ENCODE data around the gene ZFR.
"Not testable (repeated sequence)": the region's sequence is repeated elsewhere in the genome, so short reads cannot be mapped to it uniquely, and the experiment has no call there.

The ZFR gene

DNA sequence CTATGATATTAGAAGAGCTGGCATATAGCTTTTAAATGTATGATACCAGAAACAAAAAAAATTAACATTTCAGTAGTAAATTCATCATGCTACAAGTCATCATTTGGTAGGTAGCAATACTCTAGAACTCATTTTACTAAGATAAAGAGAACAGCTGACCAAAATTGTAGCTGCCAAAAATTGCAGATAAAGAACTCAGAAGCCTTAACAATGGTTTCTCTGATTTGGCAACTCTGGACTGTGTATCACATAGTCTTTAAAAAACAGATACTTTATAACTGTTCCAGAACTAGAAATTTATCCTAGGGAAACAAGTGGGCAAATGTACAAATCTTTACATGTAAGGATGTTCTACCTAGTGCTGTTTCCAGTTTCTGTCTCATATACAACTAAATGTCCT is 33.9 kb downstream of the ZFR start:
- DNase-seq (ENCODE audit: low read depth, low spot score): no peak

- no peak for DNase-seq (ENCODE audit: low read depth, low spot score)
Measured at GRCh38 chr5:32406650-32407049, 37.9 kb downstream of the ZFR start.

DNA sequence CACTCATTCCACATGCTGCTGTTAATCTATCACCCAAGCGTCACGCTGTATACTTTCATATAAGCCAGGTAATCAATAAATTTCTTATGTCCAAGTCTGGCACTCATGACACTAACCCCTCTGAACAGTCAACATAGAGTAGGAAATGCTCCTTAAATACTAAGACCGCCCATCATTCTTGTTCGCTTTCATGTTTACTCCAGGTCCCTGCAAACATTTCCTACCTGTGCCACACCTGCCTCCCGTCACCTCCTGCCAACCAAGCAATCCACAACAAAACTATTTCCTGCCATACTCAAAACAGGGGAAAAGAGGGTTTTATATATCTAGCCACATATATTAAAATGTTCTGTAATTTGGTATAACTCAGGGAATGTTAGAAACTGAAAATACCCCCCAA is 39.0 kb downstream of the ZFR start:
- no peak for DNase-seq (ENCODE audit: low read depth, low spot score)

GRCh38 chr5:32403760-32404159 is 40.8 kb downstream of the ZFR start:
- DNase-seq (ENCODE audit: low read depth, low spot score): no peak

- DNase-seq (ENCODE audit: low read depth, low spot score): no peak
Measured at GRCh38 chr5:32400401-32400800, 44.1 kb downstream of the ZFR start.

GRCh38 chr5:32398754-32399153 is 45.8 kb downstream of the ZFR start:
- not testable (repeated sequence) for DNase-seq (ENCODE audit: low read depth, low spot score)

DNA sequence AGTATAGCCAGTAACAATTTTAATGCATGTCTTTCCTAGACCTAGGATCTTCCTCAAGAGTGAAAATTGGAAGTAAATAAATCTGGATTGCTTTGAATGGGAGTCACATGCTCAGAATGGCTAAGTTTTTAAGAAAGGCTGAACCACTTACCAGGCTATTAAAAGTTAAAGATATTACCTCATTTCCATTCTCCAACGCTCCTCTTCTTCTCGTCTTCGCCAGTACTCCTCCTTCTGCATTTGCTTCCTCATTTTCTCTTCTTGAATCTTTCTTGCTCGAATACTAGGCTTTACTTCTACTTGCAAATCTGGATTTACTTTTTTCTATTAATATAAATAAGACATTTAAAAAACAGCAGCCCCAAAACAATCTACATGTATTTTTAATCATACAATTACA is 49.6 kb downstream of the ZFR start:
- DNase-seq (ENCODE audit: low read depth, low spot score): no peak

DNA sequence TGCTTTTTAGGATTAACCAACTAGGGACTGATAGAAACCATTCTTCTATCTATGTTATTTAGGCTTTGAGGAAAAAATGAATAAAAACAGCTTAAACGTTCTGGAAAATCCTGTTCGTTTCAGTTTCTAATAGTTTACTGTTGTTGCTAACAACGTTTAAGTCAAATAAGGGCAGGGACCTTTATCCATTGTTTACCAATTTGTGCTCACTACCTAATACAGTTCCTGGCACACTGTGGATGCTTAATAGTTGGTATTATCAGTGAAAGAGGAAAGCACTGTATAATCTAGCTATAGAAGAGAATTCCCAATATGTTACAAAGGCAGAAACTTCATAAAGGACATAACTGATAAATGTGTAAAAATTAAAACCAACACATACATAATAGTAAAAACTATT is 52.5 kb downstream of the ZFR start:
- no peak for DNase-seq (ENCODE audit: low read depth, low spot score)

DNA sequence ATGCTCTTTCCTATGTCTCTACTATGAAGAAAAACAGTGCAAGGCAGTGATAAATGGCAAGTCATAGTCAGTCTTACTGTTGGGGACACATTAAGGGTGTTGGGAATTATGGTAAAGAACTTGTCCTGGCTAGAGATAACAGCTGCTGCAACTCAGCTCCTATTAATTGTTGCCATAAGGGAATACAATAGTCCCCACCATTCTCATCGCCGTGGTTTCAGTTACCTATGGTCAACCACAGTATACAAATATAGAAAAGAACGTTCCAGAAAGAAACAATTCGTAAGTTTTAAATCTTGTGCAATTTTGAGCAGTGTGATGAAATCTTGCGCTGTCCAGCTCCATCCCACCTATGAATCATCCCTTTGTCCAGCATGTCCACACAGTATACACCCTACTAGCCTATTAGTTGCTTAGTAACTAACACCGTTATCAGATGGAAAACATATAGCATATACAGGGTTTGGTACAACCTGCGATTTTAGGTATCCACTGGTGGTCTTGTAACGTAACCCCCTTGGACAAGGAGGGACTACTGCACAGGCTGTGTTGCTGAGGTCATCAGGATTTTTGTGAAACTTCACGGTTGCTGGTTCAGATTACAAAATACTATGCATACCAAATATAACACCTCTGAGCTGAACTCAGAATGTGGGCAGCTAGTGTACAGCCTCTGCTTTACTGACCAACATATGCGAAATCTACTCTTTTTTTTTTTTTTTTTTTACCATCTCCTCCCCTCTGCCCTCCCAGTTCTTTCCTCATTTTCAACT is 53.5 kb downstream of the ZFR start:
- no peak for DNase-seq (ENCODE audit: low read depth, low spot score)

GRCh38 chr5:32388432-32389129 is 56.0 kb downstream of the ZFR start:
- DNase-seq (ENCODE audit: low read depth, low spot score): no peak

GRCh38 chr5:32387841-32388240 is 56.7 kb downstream of the ZFR start:
- no peak for DNase-seq (ENCODE audit: low read depth, low spot score)

GRCh38 chr5:32387211-32387610 is 57.3 kb downstream of the ZFR start:
- no peak for DNase-seq (ENCODE audit: low read depth, low spot score)

GRCh38 chr5:32384621-32385020 is 59.9 kb downstream of the ZFR start:
- DNase-seq (ENCODE audit: low read depth, low spot score): no peak

- DNase-seq (ENCODE audit: low read depth, low spot score): no peak
Measured at GRCh38 chr5:32383586-32383985, 61.0 kb downstream of the ZFR start.

DNA sequence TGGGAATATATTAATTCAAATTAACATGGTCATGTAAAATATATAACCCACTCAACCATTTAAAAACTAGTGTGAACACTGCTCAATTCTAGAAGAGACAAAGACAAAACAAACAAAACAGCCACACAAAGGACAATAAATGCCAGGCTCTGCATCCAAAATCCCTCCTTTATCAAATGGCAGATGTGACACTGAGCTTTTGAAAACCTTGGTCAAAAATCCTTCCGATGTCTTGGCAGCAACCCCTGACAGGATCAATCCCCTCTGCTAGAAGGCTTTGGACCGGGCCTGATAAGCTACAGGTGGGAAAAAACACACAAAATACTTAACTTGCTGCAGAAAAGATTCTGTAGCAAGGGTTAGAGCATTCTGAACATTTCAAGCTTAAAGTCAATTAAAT is 61.5 kb downstream of the ZFR start:
- no peak for DNase-seq (ENCODE audit: low read depth, low spot score)

DNA sequence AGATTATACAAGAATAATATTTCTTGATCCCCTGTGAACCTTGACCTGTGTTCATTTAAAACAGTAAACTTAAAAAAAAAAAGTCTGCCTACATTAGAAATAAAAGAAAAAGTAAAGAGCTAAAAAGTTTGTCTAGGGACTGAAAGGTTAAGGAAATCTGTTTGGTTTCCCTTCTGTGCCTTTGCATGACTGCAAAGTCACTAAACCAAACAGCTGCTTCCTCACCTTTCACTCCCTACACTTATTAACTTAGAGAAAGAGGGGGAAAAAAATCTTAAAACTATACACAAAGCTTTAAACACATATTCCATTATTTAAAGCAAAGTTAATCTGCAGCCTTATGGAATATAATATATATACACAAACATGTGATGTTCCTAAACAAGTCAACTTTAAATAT is 65.1 kb downstream of the ZFR start:
- no peak for DNase-seq (ENCODE audit: low read depth, low spot score)

DNA sequence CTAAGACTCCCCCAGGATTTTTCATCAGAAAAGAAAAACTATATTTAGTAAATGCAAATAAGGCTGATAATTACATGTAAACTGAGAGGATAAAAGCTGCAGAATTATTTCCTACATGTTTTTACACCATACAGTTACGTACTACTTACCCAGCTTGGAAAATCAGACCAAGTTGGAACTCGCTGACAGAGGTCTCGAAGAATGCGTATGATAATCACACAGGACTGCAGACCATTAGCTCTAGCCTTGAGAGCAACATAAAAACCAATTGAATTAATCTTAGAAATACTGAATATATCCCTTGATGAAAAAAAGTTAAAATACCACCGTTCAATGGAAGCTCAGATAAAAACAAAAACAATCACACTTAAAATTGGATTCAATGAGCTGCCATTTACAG is 65.6 kb downstream of the ZFR start:
- no peak for DNase-seq (ENCODE audit: low read depth, low spot score)

- no peak for DNase-seq (ENCODE audit: low read depth, low spot score)
Measured at GRCh38 chr5:32369542-32370155, 74.9 kb downstream of the ZFR start.

- no peak for DNase-seq (ENCODE audit: low read depth, low spot score)
Measured at GRCh38 chr5:32369032-32369431, 75.5 kb downstream of the ZFR start.

- not testable (repeated sequence) for DNase-seq (ENCODE audit: low read depth, low spot score)
Measured at GRCh38 chr5:32367271-32367670, 77.3 kb downstream of the ZFR start.

- no peak for DNase-seq (ENCODE audit: low read depth, low spot score)
Measured at GRCh38 chr5:32365623-32366022, 78.9 kb downstream of the ZFR start.

DNA sequence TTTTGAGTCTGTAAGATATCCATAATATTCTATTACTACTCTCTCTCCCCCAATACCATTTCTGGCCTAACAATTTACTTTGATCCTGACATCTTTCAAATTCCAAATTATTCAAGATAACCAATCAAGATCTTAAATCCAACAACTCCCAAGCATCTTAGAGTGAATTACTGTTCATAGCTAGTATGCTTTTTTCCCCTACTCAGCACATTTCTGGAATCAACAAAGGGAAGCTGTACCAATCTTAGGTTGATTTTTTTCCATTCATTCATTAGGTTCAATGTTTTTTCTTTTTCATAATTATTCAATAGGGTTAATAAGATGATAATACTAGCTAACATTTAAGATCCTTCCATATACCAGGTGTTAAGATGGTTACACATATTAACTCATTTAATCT is 81.5 kb downstream of the ZFR start:
- DNase-seq (ENCODE audit: low read depth, low spot score): no peak

- DNase-seq (ENCODE audit: low read depth, low spot score): no peak
Measured at GRCh38 chr5:32362527-32362926, 82.0 kb downstream of the ZFR start.
